Skin epidermis (tissue), 12 donors: ENCODE data around the gene HCLS1.

Source experiments
- H3K27ac ChIP-seq, 21 experiments: fragments of 200-600 bp; sonication (generic) in 11 of 21; one replicate each; pipeline ENCODE4 v1.5.0; 2020; ENCODE audit warnings: mild to moderate bottlenecking in 3 of 21, inconsistent platforms in 2 of 21, moderate library complexity in 2 of 21
- H3K4me3 ChIP-seq, 7 experiments: fragments of 200-600 bp; sonication (generic) in 2 of 7; one replicate each; pipeline ENCODE4 v1.5.0; 2020; ENCODE audit warnings: inconsistent platforms in 2 of 7, mild to moderate bottlenecking in 2 of 7, moderate library complexity in 1 of 7

HCLS1 gene

DNA sequence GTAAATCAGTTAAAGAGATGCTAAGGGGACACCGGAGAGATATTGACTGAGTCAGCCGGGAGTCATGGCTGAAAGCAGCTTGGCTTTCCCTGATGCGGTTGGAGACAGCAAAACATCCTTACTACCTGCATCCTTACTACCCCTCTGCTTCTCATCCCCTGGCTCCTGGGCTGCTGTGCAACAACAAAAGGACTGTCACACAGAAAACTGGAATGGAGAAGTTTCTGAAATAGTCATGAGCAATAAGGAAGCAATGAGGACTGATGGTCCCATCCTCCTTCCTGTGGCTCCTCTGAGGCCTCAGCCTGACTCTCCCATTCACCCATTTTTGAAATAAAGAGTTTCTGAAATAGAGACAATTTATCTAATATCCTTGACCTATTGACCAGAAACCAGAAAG, 1.1 kb downstream of the HCLS1 start:
- H3K27ac ChIP-seq = peak overlapping the region in 13 of 21 experiments; percentile 8 to 92 (median 82)
- H3K4me3 ChIP-seq = peak overlapping the region in 6 of 7 experiments; percentile 19 to 37 (median 30)

DNA sequence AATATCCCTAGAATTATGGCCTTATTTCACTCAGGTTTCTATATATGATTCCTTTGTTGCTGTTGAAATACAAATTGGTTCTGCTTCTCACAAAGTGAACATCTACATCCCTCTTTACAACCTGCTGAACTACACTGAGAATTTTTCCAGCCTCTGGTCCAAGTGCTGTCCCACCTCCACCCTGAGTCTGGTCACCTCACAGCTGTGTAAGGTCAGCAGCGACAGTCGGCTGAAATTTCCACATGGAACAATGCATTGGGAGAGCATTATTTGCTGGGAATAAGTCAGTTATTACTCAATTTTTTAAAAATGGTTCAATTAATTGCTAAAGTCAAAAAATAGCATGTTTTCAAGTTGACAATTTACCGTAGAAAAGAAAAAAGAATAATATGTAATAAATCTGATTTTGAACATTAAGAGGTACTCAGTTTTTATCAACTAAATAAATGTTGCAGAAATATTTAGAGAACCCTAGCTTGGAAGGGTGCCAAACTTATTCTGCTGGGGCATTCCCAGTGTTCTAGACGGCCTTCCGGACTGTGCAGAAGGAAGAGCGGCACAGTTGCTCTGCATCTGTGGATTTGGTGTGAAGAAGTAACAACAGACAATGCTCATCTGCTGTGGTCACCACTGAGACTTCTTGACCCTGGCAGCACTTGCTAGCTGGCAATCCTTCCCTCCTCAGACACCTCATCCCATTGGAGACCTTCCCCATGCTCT, 1.8 kb downstream of the HCLS1 start:
- H3K27ac ChIP-seq = peak overlapping the region in 10 of 21 experiments; percentile 8 to 92 (median 74)
- peak overlapping the region in 2 of 7 experiments; percentile 19 to 27 for H3K4me3 ChIP-seq

DNA sequence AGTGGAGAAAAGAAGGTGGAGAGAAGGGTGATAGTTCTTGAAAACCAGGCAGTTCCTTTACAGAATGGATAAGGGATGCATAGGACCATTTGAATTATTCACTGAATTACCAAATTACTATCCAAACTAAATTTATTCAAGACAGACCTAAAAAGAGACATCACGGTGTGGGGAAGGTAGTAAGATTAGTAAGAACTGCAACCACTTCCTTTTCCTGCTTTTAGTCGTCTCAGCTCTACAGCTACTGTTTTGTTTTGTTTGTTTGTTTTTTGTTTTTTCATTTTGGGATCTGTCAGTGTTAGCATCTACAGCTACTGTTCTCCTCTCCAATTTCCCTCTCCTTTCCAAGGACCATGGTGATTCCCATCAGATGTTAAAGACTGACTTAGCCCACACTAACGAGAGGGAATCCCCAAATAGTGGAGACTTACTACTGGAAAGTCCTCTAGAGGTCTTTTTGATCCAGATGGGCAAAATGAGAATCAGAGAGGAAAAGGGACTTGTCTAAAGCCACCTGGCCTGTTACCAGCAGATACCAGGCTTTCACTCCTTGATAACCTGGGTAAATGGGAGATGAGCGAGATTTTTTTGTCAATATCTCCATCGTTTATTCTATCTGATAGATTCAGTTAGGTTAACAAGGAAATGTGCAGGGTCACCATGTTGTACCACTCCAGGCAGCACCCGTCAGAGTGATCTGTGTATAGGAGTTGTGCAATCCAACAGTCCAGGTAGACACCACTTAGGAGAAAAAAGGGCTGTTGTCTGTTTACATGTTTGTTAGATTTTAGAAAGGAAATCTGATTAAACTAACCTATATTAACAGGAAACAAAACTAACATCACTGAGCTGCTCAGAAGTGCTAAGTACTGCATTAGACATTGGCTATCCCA, 6.0 kb downstream of the HCLS1 start:
- Histone ChIP-seq H3K27ac (peak overlapping the region in 4 of 21 experiments; percentile 23 to 63 (median 48)), H3K4me3 (no peak overlapping the region)

DNA sequence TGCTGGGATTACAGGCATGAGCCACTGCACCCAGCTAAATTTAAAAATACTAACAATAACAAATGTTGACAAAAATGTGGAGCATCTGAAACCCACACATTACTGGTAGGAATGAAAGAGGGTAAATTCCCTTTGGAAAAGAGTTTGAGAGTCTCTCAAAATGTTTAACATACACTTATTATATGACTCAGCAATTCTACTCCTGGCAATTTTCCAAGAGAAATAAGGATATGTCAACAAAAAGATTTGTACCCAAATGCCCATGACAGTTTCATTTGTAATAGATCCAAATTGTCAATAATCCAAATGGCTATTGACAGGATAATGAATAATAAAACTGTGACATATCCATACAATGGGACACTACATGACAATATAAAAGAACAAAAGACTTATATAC, 9.0 kb downstream of the HCLS1 start:
- Histone ChIP-seq H3K27ac (no peak overlapping the region), H3K4me3 (no peak overlapping the region)

DNA sequence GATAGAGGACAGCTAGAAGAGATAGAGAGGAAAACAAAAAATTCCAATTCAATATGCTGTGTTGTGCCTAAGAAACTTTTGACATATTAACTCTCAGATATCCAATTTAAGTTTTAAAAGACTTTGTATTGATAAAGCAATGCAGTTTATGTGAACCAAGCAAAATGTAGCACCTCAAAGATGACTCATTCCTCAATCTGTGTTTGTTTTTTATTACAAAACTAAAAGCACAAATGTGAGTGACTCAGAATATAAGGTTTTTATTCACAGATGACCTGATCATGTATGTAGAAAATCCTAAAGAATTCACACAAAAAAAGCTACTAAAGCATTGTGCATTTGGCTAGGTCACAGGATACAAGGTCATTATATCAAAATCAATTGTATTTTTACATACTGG, 11.1 kb downstream of the HCLS1 start:
- H3K27ac ChIP-seq = no peak overlapping the region
- no peak overlapping the region for H3K4me3 ChIP-seq

DNA sequence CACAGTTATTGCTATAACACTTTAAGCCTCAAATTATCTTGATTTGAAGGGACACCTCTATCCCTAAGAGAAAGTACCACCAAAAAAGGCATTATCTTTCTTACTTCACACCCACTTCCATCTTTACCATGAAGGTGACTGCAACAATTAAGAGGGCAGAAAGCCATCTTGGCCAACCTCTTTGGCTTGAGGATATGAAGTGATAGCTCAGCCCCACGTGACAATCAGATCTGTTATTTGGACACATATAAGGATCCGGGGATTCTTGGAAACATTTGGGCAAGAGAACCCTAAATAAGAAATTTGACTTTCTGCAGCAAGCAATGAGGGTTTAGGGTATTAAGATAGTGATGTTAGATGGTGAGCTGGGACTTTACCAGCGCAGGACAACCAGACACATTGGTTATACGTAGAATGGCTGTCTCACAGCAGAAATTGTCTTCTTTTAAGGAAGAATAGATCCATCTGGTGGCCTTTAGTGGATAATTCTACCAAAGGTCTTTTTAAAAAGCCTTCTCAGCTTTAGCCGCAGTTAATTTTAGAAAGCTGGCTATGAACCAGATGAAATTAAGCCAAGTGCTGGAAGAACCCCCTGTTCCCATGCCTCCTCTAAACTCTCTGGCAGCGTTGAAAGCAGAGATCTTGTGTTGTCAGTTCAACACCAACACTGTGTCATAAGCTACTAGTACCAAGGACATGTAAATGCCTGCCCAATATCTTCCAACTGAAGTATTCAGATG, 12.3 kb downstream of the HCLS1 start:
- H3K4me3 ChIP-seq = no peak overlapping the region
- no peak overlapping the region for H3K27ac ChIP-seq

DNA sequence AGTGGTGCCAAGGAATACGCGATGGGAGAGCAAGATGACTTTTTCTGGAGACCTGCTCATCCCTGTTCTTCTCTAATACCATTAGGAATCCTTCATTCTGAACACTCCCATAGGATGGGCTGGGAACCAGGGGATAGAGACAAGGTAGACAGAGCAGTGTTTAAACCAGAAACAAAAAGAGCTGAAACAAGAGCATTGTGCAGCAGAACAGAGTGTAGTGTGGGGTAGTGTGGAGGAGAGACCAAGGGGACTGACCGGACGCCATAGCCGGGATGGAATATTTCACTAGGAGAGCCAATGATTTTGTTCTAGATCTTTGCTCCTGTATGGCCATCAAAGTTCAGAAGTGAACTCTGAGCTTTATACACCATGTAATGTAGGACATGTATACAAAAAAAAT, 15.6 kb downstream of the HCLS1 start:
- Histone ChIP-seq H3K27ac (no peak overlapping the region), H3K4me3 (no peak overlapping the region)

DNA sequence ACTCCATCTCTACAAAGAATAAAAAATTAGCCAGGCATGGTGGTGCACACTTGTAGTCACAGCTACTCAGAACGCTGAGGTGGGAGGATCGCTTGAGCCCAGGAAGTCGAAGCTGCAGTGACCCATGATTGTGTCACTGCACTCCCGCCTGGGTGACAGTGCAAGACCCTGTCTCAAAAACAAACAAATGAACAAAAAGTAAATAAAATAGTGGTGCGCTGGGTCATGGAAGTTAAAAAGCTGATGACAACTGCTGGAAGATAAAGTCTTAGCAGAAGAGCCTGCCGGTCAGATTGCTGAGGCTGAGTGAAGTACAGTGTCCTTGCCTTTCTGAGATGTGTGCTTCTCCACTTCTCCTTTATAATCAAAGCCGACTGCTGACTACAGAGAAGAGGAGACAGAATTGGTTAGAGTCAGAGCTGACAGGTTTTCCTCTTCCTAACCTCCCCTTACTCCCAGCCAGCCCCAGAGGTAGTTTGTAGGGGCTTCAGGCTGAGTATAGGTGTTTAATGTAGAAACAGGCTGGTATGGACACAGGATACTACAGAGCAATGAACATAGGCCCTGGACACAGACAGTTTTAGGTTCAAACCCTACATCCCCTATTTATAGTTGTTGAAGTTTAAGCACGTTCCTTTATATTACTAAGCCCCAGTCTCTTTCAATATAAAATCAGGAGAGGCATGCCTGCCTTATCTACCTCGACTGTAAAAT, 17.9 kb downstream of the HCLS1 start:
- Histone ChIP-seq H3K27ac (no peak overlapping the region), H3K4me3 (no peak overlapping the region)

DNA sequence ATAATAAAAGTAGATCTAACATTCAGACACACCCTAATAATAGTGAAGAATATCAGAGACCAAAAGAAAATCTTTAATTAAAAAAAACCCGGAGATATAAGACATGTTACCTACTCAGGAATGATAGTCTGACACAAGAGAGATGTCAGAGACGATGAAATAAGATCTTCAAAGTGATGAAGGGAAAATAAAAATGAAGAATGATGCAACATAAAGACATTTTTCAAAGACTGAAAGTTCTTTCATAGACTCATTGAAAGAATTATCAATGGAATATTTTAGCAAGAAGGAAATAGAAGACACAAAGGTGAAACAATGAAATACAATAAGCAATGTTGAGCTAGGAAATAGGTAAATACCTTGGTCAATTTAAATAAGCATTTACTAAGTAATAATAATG, 19.6 kb downstream of the HCLS1 start:
- no peak overlapping the region for H3K4me3 ChIP-seq
- no peak overlapping the region for H3K27ac ChIP-seq

DNA sequence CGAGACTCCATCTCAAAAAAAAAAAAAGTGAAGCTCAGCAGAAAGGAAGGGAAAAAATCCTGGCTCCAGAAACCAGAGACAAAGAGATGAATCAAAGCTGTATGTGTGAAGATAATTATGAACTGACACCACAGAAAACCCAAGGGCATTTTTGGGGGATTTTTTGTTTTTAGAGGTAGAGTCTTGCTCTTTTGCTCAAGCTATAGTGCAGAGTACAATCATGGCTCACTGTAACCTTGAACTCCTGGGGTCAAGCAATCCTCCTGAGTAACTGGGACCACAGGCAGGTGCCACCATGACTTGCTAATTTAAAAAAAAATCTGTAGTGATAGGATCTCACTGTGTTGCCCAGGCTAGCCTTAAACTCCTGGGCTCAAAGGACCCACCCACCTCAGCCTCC, 22.8 kb downstream of the HCLS1 start:
- Histone ChIP-seq H3K4me3 (no peak overlapping the region), H3K27ac (no peak overlapping the region)

DNA sequence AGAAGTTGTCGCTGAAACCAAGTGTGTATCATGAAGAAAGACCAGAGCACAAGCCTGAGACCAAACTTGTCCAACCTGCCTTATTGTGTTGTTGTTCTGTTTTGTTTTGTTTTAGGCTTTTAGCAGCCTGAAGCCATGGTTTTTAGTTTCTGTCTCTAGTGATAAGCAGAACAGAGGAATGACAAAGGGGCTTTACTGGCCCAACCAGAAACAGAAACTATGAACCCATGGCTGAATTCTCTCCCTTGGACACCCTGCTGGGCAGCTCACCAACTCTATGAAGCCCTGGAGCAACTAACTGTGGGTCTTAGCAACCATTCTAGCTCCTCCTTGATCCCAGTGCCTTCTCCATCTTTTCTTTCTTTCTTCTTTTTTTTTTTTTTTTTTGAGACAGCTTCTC, 30.3 kb downstream of the HCLS1 start:
- H3K4me3 ChIP-seq = no peak overlapping the region
- no peak overlapping the region for H3K27ac ChIP-seq

DNA sequence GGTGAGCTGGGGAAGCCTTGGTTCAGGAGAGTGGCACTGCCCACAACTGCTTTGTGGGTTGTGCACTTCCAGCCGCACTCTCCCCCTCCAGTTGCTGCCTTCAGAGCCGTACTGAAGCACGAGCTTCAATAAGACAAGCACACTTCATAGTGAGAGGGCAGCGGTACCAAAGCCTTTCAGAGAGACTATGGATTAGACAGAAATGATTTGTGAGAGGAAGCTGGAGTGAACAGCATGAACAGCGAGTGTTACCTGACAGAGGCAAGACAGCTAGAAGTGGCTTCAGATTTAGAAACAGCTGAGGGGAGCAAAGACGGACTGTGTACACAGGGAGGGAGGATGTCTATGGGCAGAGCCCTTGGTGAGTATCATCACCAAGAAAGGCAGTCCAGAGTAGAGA, 31.1 kb downstream of the HCLS1 start:
- H3K4me3 ChIP-seq = no peak overlapping the region
- no peak overlapping the region for H3K27ac ChIP-seq

DNA sequence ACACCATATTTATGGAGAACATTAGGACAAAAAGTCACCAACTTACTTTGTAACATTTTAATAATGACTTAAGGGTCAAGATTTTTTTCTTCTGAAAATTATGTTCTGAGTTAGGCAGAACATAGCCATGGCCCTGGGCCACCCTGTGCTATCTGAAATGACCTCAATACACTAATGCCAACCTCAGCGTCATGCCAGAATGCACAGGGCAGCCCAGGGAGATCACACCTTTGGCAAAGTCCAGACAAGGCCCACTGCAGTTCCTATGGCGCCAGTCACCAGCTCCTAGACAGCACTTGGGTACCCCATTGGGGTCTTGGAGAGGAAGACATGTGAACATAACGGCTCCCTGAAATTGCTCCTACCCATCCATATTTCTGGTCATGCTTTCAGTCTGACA, 33.1 kb downstream of the HCLS1 start:
- Histone ChIP-seq H3K27ac (no peak overlapping the region), H3K4me3 (no peak overlapping the region)

DNA sequence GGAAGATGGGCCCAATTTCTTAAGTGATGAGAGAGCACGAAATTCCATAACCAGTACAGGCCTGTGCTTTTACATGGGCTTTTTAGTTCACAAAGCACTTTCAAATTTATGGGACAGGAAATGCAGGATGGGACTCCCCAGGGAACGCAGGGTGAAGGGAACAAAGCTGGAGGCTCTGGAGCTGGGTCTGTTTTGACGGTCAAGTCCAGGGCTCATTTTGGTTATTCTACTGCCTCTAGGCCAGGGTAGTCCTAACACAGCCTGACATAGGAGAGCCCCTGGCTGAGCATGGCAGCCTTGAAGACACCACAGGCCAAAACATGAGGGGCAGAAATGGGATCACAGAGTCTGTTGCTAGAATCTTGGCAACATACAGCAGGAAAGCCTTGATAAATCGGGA, 33.5 kb downstream of the HCLS1 start:
- Histone ChIP-seq H3K4me3 (no peak overlapping the region), H3K27ac (no peak overlapping the region)

DNA sequence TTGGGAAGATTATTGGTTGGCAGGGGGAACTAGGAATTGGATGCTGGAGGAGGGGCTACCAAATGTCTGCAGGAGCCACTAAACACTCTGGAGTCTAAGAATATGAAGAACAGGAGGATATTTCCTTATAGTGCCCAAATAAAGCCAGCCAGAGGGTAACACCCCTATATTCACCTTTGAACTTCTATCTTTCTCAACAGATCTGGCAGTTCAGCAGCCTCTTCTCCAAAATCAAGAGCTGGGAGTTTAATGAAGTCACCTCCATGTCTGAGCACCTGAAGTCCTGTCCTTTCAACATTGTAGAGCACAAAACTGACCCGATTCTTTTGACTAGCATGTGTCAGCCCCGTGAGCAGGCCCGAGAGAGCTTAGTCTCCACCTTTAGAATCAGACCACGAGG, 34.2 kb downstream of the HCLS1 start:
- Histone ChIP-seq H3K27ac (no peak overlapping the region), H3K4me3 (no peak overlapping the region)

DNA sequence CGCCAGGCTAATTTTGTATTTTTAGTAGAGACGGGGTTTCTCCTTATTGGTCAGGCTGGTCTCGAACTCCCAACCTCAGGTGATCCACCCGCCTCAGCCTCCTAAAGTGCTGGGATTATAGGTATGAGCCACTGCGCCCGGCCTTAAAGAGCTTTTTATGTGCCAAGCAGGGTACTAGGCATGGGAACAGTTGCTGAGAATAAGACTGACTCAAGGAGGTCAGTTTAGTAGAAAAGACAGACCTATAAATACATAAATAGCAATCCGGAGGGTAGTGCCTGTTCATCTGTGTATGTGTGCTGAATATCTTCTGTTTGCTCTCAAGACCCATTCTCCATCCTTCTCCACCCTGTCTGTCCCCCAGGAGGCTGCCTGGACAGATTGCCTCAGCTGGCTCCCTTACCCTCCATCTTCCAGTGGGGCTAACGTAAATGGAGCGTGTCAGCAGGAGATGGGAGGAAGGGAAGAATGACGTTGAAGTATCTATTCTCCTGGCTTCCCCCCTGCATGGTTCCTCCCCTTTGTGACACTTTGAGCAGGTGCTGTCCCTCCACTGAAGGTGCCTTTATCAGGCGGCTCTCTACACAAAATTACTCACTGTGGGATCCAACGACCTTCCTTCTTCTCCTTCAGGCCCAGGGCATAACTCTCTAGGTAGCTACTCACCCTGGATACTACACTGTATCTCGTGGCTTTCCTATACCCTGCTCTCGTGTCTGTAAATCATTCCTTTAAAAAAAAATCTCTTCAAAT, 36.4 kb downstream of the HCLS1 start:
- Histone ChIP-seq H3K27ac (no peak overlapping the region), H3K4me3 (no peak overlapping the region)

DNA sequence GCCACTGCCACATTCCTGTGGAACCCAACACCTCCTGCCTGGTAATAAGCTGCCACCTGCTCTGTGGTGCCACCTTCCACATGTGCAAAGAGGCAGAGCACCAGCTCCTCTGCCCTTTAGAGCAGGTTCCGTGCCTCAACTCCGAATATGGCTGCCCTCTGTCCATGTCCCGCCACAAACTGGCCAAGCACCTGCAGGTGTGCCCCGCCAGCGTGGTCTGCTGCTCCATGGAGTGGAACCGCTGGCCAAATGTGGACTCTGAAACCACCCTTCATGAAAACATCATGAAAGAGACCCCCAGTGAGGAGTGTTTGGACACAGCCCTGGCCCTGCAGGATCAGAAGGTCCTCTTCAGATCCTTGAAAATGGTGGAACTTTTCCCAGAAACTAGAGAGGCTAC, 39.2 kb downstream of the HCLS1 start:
- Histone ChIP-seq H3K4me3 (no peak overlapping the region), H3K27ac (no peak overlapping the region)

DNA sequence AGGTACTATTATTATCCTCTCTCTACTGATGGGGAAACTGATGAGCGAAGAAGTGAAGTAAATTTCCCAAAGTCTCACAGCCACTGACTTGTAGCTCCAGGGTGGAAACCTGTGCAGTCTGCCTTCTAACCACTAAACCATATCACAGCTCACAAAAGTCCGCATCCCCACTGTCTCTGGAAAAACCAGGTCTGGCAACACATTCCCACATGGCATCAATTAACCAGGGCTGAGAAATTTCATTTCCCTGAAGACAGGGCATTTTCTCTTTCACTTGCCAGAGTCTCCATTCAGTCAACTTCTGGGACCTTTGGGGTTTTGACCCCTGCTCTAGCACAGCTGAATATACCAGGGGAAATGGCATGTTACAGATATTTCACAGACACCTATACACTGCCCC, 41.0 kb downstream of the HCLS1 start:
- H3K4me3 ChIP-seq = no peak overlapping the region
- no peak overlapping the region for H3K27ac ChIP-seq

DNA sequence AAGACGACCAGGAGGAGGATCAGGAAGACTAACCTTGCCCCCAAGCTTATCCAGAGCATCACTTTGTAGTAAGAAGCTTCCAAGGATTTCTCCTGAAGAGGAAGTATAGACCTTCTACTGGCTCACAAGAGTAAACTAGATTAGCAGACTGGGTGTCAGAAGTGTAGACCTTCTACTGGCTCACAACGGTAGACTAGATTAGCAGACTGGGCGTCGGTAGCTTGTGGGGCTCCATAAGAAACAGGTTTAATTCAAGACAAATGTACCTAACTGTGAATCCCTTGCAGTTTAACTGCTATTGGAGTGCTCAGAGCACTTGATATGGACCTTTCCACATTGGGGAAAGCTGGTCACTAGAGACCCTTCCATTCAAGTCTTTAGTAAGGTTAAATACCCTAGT, 54.6 kb downstream of the HCLS1 start:
- Histone ChIP-seq H3K4me3 (no peak overlapping the region), H3K27ac (no peak overlapping the region)
